ENCODE measurements around the gene USP12.
"Not testable (repeated sequence)": the region's sequence is repeated elsewhere in the genome, so short reads cannot be mapped to it uniquely, and the experiment has no call there.

USP12 gene

GRCh38 chr13:27077451-27077850 is 94.2 kb downstream of the USP12 start:
- H3K9me3 ChIP-seq (ENCODE audit: insufficient read depth, low read depth, low read length) = no peaks in the 10 kb centered on the region
- TF ChIP-seq CTCF (conservative IDR thresholded peaks at IDR 0.05; ENCODE audit: low read length) (no peak), EZH2phosphoT487 (IDR thresholded peaks at IDR 0.05; ENCODE audit: borderline replicate concordance) (no peak)
- peaks cover 36% of the 10 kb centered on the region; the same call in 1 of the 2 replicates for H3K36me3 ChIP-seq (ENCODE audit: insufficient read depth, low read length)
- no peak overlapping the region for H3K4me3 ChIP-seq (ENCODE audit: low read length, poor library complexity, severe bottlenecking)
- H3K9me2 ChIP-seq (replicated peaks; ENCODE audit: low read depth, low read length) = no peaks in the 10 kb centered on the region
- no peaks in the 10 kb centered on the region for H3K27me3 ChIP-seq (ENCODE audit: insufficient read depth, low read length, poor library complexity, severe bottlenecking)
- H3K4me1 ChIP-seq (ENCODE audit: insufficient read depth, low read length, poor library complexity, severe bottlenecking) = peaks cover 13% of the 10 kb centered on the region
- H3K9ac ChIP-seq (ENCODE audit: low read depth, low read length, poor library complexity, severe bottlenecking) = no peak overlapping the region
- peaks cover 12% of the 10 kb centered on the region; the same call in 1 of the 2 replicates for H3F3A ChIP-seq (ENCODE audit: low read depth)
- H4K20me1 ChIP-seq (ENCODE audit: insufficient read depth, low read length, poor library complexity, severe bottlenecking) = peaks cover 3% of the 10 kb centered on the region
- H2AFZ ChIP-seq (ENCODE audit: low read length) = no peak overlapping the region
- no peak overlapping the region for H3K4me2 ChIP-seq (ENCODE audit: low read depth, low read length, poor library complexity, severe bottlenecking)
- no peaks in the 10 kb centered on the region for H3K79me2 ChIP-seq (ENCODE audit: insufficient read depth, low read length)

GRCh38 chr13:27076421-27076820 is 95.2 kb downstream of the USP12 start:
- H3K9me3 ChIP-seq (ENCODE audit: insufficient read depth, low read depth, low read length) = no peaks in the 10 kb centered on the region
- peaks cover 37% of the 10 kb centered on the region for H3K36me3 ChIP-seq (ENCODE audit: insufficient read depth, low read length)

GRCh38 chr13:27073186-27073585 is 98.4 kb downstream of the USP12 start:
- H3K4me3 ChIP-seq (ENCODE audit: low read length, poor library complexity, severe bottlenecking) = no peak overlapping the region
- no peaks in the 10 kb centered on the region for H3K4me1 ChIP-seq (ENCODE audit: insufficient read depth, low read length, poor library complexity, severe bottlenecking)
- peaks cover 54% of the 10 kb centered on the region for H3K36me3 ChIP-seq (ENCODE audit: insufficient read depth, low read length)
- H3F3A ChIP-seq (ENCODE audit: low read depth) = no peaks in the 10 kb centered on the region
- no peaks in the 10 kb centered on the region for H4K20me1 ChIP-seq (ENCODE audit: insufficient read depth, low read length, poor library complexity, severe bottlenecking)
- TF ChIP-seq CTCF (conservative IDR thresholded peaks at IDR 0.05; ENCODE audit: low read length) (no peak), EZH2phosphoT487 (IDR thresholded peaks at IDR 0.05; ENCODE audit: borderline replicate concordance) (no peak)
- H3K27me3 ChIP-seq (ENCODE audit: insufficient read depth, low read length, poor library complexity, severe bottlenecking) = no peaks in the 10 kb centered on the region
- no peaks in the 10 kb centered on the region for H3K9me3 ChIP-seq (ENCODE audit: insufficient read depth, low read depth, low read length)
- H3K9me2 ChIP-seq (replicated peaks; ENCODE audit: low read depth, low read length) = no peaks in the 10 kb centered on the region
- H3K9ac ChIP-seq (ENCODE audit: low read depth, low read length, poor library complexity, severe bottlenecking) = no peak overlapping the region
- H2AFZ ChIP-seq (ENCODE audit: low read length) = no peak overlapping the region
- no peak overlapping the region for H3K4me2 ChIP-seq (ENCODE audit: low read depth, low read length, poor library complexity, severe bottlenecking)
- H3K79me2 ChIP-seq (ENCODE audit: insufficient read depth, low read length) = no peaks in the 10 kb centered on the region

More at GRCh38 chr13:27076421-27076820, 95.2 kb downstream of the USP12 start:
- Histone ChIP-seq H3K27me3 (ENCODE audit: insufficient read depth, low read length, poor library complexity, severe bottlenecking) (no peaks in the 10 kb centered on the region), H2AFZ (ENCODE audit: low read length) (no peak overlapping the region), H3K4me3 (ENCODE audit: low read length, poor library complexity, severe bottlenecking) (no peak overlapping the region), H3K9me2 (replicated peaks; ENCODE audit: low read depth, low read length) (no peaks in the 10 kb centered on the region), H3K4me1 (ENCODE audit: insufficient read depth, low read length, poor library complexity, severe bottlenecking) (peaks cover 13% of the 10 kb centered on the region), H4K20me1 (ENCODE audit: insufficient read depth, low read length, poor library complexity, severe bottlenecking) (peaks cover 3% of the 10 kb centered on the region), H3K4me2 (ENCODE audit: low read depth, low read length, poor library complexity, severe bottlenecking) (no peak overlapping the region), H3K79me2 (ENCODE audit: insufficient read depth, low read length) (no peaks in the 10 kb centered on the region), H3K9ac (ENCODE audit: low read depth, low read length, poor library complexity, severe bottlenecking) (no peak overlapping the region), H3F3A (ENCODE audit: low read depth) (peaks cover 4% of the 10 kb centered on the region; the same call in 1 of the 2 replicates)
- TF ChIP-seq EZH2phosphoT487 (IDR thresholded peaks at IDR 0.05; ENCODE audit: borderline replicate concordance) (no peak), CTCF (conservative IDR thresholded peaks at IDR 0.05; ENCODE audit: low read length) (no peak)

- H3K27me3 ChIP-seq (ENCODE audit: insufficient read depth, low read length, poor library complexity, severe bottlenecking); H3K79me2 ChIP-seq (ENCODE audit: insufficient read depth, low read length); H3K4me2 ChIP-seq (ENCODE audit: low read depth, low read length, poor library complexity, severe bottlenecking); H3K9me3 ChIP-seq (ENCODE audit: insufficient read depth, low read depth, low read length); H3K9ac ChIP-seq (ENCODE audit: low read depth, low read length, poor library complexity, severe bottlenecking); H2AFZ ChIP-seq (ENCODE audit: low read length); H3K4me1 ChIP-seq (ENCODE audit: insufficient read depth, low read length, poor library complexity, severe bottlenecking); H4K20me1 ChIP-seq (ENCODE audit: insufficient read depth, low read length, poor library complexity, severe bottlenecking); H3K4me3 ChIP-seq (ENCODE audit: low read length, poor library complexity, severe bottlenecking); H3K9me2 ChIP-seq (replicated peaks; ENCODE audit: low read depth, low read length); H3F3A ChIP-seq (ENCODE audit: low read depth): not testable (repeated sequence)
- peaks cover 29% of the 10 kb centered on the region; the same call in 1 of the 2 replicates for H3K36me3 ChIP-seq (ENCODE audit: insufficient read depth, low read length)
Measured at GRCh38 chr13:27066123-27066522, 105.5 kb downstream of the USP12 start.

Measured in Loucy (cell line).